IMR-90 (cell line): ENCODE results near the gene HMGXB3. TPM values are rescaled to one million over a fixed set of nuclear protein-coding genes. Genes with fewer than 3 reads are reported as not detected.
A peak's percentile ranks its signal among the peaks of the same experiment; 100 is the strongest.

Source experiments
- ATAC-seq: fragments of 200-7000 bp; cut with Tn5 transposase; 2 replicates; pipeline ENCODE4 v1.9.1; 2020; ENCODE audit warnings: low read depth, mild to moderate bottlenecking, moderate library complexity
- Bru-seq: library from RNA; stranded (reverse); fragments of 400-500 nt; gene quantifications from one replicate; lab custom pipeline; 2021; lab: Mats Ljungman, UMichigan
- BruChase-seq, 2 experiments: library from RNA; stranded (reverse); fragments of 400-500 nt; gene quantifications; one replicate each; lab custom pipeline; 2021; lab: Mats Ljungman, UMichigan
- BruUV-seq: library from RNA; stranded (reverse); fragments of 400-500 nt; replicated peaks from 2 replicates; lab custom pipeline; 2021; lab: Mats Ljungman, UMichigan
- CTCF ChIA-PET: fragments of 300-600 bp; formaldehyde crosslinking; extraction: SDS; loops from one replicate; lab custom pipeline; 2021; ENCODE audit warnings: antibody characterized with exemption; lab: Yijun Ruan, JAX
- POLR2A ChIA-PET: fragments of 300-600 bp; sonication (Branson Sonifier 250); formaldehyde crosslinking; loops from one replicate; lab custom pipeline; 2022; ENCODE audit warnings: antibody characterized with exemption; ENCODE audit not compliant: unreplicated experiment; lab: Charles Lee
- DNase-seq: peaks from one replicate; pipeline ENCODE4 v3.0.0; 2013
- H2AFZ ChIP-seq: replicated peaks from 2 replicates; pipeline ENCODE3; 2013; ENCODE audit warnings: low read length, mild to moderate bottlenecking; ENCODE audit not compliant: poor library complexity
- H2AK5ac ChIP-seq: 2 replicates; pipeline ENCODE4 v1.6.1; 2013; ENCODE audit warnings: low read depth, low read length, inconsistent platforms
- H2AK9ac ChIP-seq: replicated peaks from 2 replicates; pipeline ENCODE3; 2013; ENCODE audit warnings: mild to moderate bottlenecking, low read depth, low read length, moderate library complexity; ENCODE audit not compliant: poor library complexity
- H2BK120ac ChIP-seq: 2 replicates; pipeline ENCODE4 v1.6.1; 2013; ENCODE audit warnings: low read depth, low read length, inconsistent platforms
- H2BK15ac ChIP-seq: 3 replicates; pipeline ENCODE4 v1.6.1; 2013; ENCODE audit warnings: low read depth, low read length, inconsistent platforms
- H2BK20ac ChIP-seq: 2 replicates; pipeline ENCODE4 v1.6.1; 2013; ENCODE audit warnings: low read depth, mild to moderate bottlenecking, inconsistent platforms, low read length, moderate library complexity
- H2BK5ac ChIP-seq: 2 replicates; pipeline ENCODE4 v1.6.1; 2013; ENCODE audit warnings: mild to moderate bottlenecking, low read depth, low read length, inconsistent platforms; ENCODE audit not compliant: poor library complexity, severe bottlenecking
- H3K14ac ChIP-seq: replicated peaks from 2 replicates; pipeline ENCODE4 v1.6.1; 2013; ENCODE audit warnings: low read depth, low read length, inconsistent platforms
- H3K18ac ChIP-seq: 2 replicates; pipeline ENCODE4 v1.6.1; 2013; ENCODE audit warnings: low read depth, low read length, control low read depth
- H3K23ac ChIP-seq: 2 replicates; pipeline ENCODE4 v1.6.1; 2013; ENCODE audit warnings: low read depth, low read length, inconsistent platforms
- H3K27ac ChIP-seq: 2 replicates; pipeline ENCODE4 v1.5.1; 2013; ENCODE audit warnings: mild to moderate bottlenecking, control low read depth, low read length; ENCODE audit not compliant: insufficient read depth
- H3K27me3 ChIP-seq: 2 replicates; pipeline ENCODE4 v1.6.1; 2013; ENCODE audit warnings: low read length; ENCODE audit not compliant: control insufficient read depth, insufficient read depth
- H3K36me3 ChIP-seq: 2 replicates; pipeline ENCODE4 v1.6.1; 2013; ENCODE audit warnings: low read length, mixed read lengths; ENCODE audit not compliant: control insufficient read depth, insufficient read depth
- H3K4ac ChIP-seq: 2 replicates; pipeline ENCODE4 v1.6.1; 2013; ENCODE audit warnings: low read depth, low read length, inconsistent platforms
- H3K4me1 ChIP-seq: 2 replicates; pipeline ENCODE4 v1.6.1; 2013; ENCODE audit warnings: low read length, mixed read lengths; ENCODE audit not compliant: control insufficient read depth, insufficient read depth
- H3K4me2 ChIP-seq: 2 replicates; pipeline ENCODE4 v1.6.1; 2013; ENCODE audit warnings: low read depth, mild to moderate bottlenecking, control low read depth, low read length, moderate library complexity
- H3K4me3 ChIP-seq: 2 replicates; pipeline ENCODE4 v1.5.1; 2013; ENCODE audit warnings: low read depth, mild to moderate bottlenecking, control low read depth, low read length, moderate library complexity; ENCODE audit not compliant: insufficient read depth
- H3K56ac ChIP-seq: 2 replicates; pipeline ENCODE4 v1.6.1; 2013; ENCODE audit warnings: low read length, inconsistent platforms; ENCODE audit not compliant: insufficient read depth; ENCODE audit errors: extremely low read depth
- H3K79me1 ChIP-seq, 2 experiments: 2 replicates each; pipeline ENCODE4 v1.6.1; 2013; ENCODE audit warnings: low read length in 2 of 2, inconsistent platforms in 1 of 2, low read depth in 1 of 2
- H3K9ac ChIP-seq: 2 replicates; pipeline ENCODE4 v1.6.1; 2013; ENCODE audit warnings: low read depth, low read length, control low read depth
- H3K9me1 ChIP-seq: 2 replicates; pipeline ENCODE4 v1.6.1; 2013; ENCODE audit warnings: low read length, inconsistent platforms; ENCODE audit not compliant: insufficient read depth
- H3K9me3 ChIP-seq: 2 replicates; pipeline ENCODE4 v1.6.1; 2013; ENCODE audit warnings: low read length; ENCODE audit not compliant: control insufficient read depth, insufficient read depth
- H4K20me1 ChIP-seq: 2 replicates; pipeline ENCODE4 v1.6.1; 2013; ENCODE audit warnings: low read length, inconsistent platforms; ENCODE audit not compliant: insufficient read depth
- H4K5ac ChIP-seq: 2 replicates; pipeline ENCODE4 v1.6.1; 2013; ENCODE audit warnings: mild to moderate bottlenecking, low read depth, low read length, control low read depth
- H4K8ac ChIP-seq, 2 experiments: 2 replicates each; pipeline ENCODE4 v1.6.1; 2013; ENCODE audit warnings: low read depth in 2 of 2, low read length in 2 of 2, control low read depth in 1 of 2, inconsistent platforms in 1 of 2
- H4K91ac ChIP-seq: 2 replicates; pipeline ENCODE4 v1.6.1; 2013; ENCODE audit warnings: low read depth, low read length, inconsistent platforms; ENCODE audit not compliant: insufficient read depth
- CHD1 ChIP-seq: IDR thresholded peaks from 2 replicates; pipeline ENCODE4 v1.6.1; 2012; ENCODE audit warnings: low read depth, low read length, improper control_type of control experiment
- MAFK ChIP-seq: IDR thresholded peaks from 2 replicates; pipeline ENCODE4 v1.6.1; 2012; ENCODE audit warnings: low read depth, low read length, improper control_type of control experiment
- MAZ ChIP-seq: IDR thresholded peaks from 2 replicates; pipeline ENCODE4 v1.6.1; 2012; ENCODE audit warnings: low read depth, mild to moderate bottlenecking, low read length, improper control_type of control experiment, moderate library complexity, borderline replicate concordance
- MXI1 ChIP-seq: IDR thresholded peaks from 2 replicates; pipeline ENCODE4 v1.6.1; 2012; ENCODE audit warnings: low read depth, mild to moderate bottlenecking, low read length, moderate library complexity, borderline replicate concordance
- RFX5 ChIP-seq: IDR thresholded peaks from 2 replicates; pipeline ENCODE4 v1.8.0; 2012; ENCODE audit warnings: low read depth, mild to moderate bottlenecking, low read length, moderate library complexity
- WGBS, 2 experiments: methylation state at CpG; one replicate each; pipeline versions ENCODE4 v1.1.5 to v1.1.7; 2013; ENCODE audit warnings: missing lambda C conversion rate in 2 of 2; ENCODE audit not compliant: insufficient read length in 1 of 2; ENCODE audit errors: extremely low coverage in 2 of 2; 5-methylcytosine and 5-hydroxymethylcytosine counted together
- dilution Hi-C: fragments of 300-500 bp; cut with HindIII; formaldehyde crosslinking; loops from one replicate; pipeline ENCODE4 v1.14.3; 2018; ENCODE audit warnings: low sequenced_read_pairs; ENCODE audit not compliant: unreplicated experiment
- in situ Hi-C: fragments of 300-500 bp; cut with MboI; formaldehyde crosslinking; loops from 3 replicates; pipeline ENCODE4 v1.14.3; 2019; ENCODE audit warnings: low sequenced_read_pairs, inconsistent platforms, mixed read lengths
- intact Hi-C: fragments of 100-400 bp; cut with micrococcal nuclease; formaldehyde crosslinking; loops from 2 replicates; pipeline ENCODE4 v1.10.0; 2022
- long read RNA-seq: library from polyadenylated mRNA; unstranded; transcript quantifications from one replicate; pipeline ENCODE4 v2.0.0, GENCODE V29; 2021; ENCODE audit not compliant: unreplicated experiment
- polyA plus RNA-seq, 3 experiments: library from polyadenylated mRNA; depleted of rRNA; stranded (reverse); fragments of >200 nt; gene quantifications; 2 replicates each; pipeline ENCODE4 v1.2.3, GENCODE V29; 2012; ENCODE audit warnings: low replicate concordance in 1 of 3
- total RNA-seq: library from RNA; depleted of rRNA; stranded (reverse); fragments of >200 nt; gene quantifications from 2 replicates; pipeline ENCODE4 v1.2.3, GENCODE V29; 2012; rRNA removed
- TF ChIP-seq, protein P1 (sequence below): fragments of 150-350 bp; IDR thresholded peaks from 2 replicates; pipeline ENCODE4 v1.6.1; 2016; ENCODE audit warnings: low read depth, mild to moderate bottlenecking, low read length, moderate library complexity, borderline replicate concordance
- TF ChIP-seq, protein P2 (sequence below): fragments of 150-350 bp; IDR thresholded peaks from 2 replicates; pipeline ENCODE4 v1.6.1; 2017; ENCODE audit warnings: mild to moderate bottlenecking, antibody characterized with exemption, low read length, low read depth

Gene HMGXB3, protein sequence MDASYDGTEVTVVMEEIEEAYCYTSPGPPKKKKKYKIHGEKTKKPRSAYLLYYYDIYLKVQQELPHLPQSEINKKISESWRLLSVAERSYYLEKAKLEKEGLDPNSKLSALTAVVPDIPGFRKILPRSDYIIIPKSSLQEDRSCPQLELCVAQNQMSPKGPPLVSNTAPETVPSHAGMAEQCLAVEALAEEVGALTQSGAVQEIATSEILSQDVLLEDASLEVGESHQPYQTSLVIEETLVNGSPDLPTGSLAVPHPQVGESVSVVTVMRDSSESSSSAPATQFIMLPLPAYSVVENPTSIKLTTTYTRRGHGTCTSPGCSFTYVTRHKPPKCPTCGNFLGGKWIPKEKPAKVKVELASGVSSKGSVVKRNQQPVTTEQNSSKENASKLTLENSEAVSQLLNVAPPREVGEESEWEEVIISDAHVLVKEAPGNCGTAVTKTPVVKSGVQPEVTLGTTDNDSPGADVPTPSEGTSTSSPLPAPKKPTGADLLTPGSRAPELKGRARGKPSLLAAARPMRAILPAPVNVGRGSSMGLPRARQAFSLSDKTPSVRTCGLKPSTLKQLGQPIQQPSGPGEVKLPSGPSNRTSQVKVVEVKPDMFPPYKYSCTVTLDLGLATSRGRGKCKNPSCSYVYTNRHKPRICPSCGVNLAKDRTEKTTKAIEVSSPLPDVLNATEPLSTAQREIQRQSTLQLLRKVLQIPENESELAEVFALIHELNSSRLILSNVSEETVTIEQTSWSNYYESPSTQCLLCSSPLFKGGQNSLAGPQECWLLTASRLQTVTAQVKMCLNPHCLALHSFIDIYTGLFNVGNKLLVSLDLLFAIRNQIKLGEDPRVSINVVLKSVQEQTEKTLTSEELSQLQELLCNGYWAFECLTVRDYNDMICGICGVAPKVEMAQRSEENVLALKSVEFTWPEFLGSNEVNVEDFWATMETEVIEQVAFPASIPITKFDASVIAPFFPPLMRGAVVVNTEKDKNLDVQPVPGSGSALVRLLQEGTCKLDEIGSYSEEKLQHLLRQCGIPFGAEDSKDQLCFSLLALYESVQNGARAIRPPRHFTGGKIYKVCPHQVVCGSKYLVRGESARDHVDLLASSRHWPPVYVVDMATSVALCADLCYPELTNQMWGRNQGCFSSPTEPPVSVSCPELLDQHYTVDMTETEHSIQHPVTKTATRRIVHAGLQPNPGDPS (N-terminal part only)
- total RNA-seq (27.6 and 29.2 TPM in 2 replicates), polyA plus RNA-seq (2012; rRNA removed) (27.6 and 30.6 TPM in 2 replicates), Bru-seq, nascent RNA (percentile 86 among the genes with signal in this experiment), BruChase-seq, experiment 1, labeled RNA remaining after a 6-hour chase (percentile 74 among the genes with signal in this experiment), BruChase-seq, experiment 2, labeled RNA remaining after a 2-hour chase (percentile 79 among the genes with signal in this experiment)
- 15.9 and 22.3 TPM in 2 replicates for polyA plus RNA-seq (2012; cell fraction: cytosol; rRNA removed)
- 89.7 and 113 TPM in 2 replicates for polyA plus RNA-seq (2012; cell fraction: nucleus; rRNA removed; ENCODE audit: low replicate concordance)
- long read RNA-seq, full-length matches to known transcripts: 9 of 39 reads
- long read RNA-seq, partial matches to known transcripts: 20 of 39 reads
- long read RNA-seq, other reads (novel, unspliced or antisense): 10 of 39 reads

DNA sequence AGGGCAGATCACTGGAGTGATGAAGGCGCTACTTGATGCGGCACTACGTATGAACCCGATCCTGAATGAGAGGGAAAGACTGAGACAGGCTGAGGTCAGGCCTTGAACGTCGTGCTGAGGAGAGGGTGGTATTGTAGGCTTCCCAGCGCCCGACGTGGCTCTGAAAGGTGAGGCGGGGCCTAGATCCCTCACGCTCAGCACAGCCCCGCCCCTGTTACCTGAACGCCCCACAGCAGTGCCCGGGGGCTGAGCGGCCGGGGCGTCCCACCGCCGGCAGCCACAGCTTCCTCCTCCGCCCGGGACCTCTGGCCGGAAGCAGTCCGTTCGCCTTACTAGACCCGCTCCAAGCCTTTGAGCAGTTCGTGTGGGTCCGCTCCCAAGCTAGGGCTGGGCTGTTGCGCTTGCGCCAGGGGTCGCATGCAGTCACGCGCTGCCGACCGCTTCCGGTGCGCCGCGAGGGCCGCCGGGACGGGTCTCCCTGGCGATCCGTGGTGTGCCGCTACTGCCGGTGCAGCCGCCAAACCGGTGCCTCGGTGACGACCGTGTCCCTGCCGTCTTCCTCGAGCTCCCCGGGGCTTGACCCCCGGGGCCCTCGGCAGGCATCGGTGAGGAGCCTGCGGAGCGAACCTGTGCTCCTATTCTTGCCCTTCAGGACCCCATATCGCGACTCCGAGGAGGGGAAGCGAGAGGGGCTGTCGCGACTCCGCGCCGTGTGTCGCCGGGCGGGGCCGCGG is at the start of gene HMGXB3, which contains the start of gene TIGD6:
Gene HMGXB3, plus strand, starts transcription at position 484 of the 734 bp plus-strand sequence. CDS start 4,114 bp downstream, outside the sequence.
Gene TIGD6, minus strand, starts transcription at position 399 of the 734 bp plus-strand sequence. CDS start 4,306 bp downstream, outside the sequence.
- Histone ChIP-seq H3K4me3 (peak within 1 kb of the TSS; percentile 62), H2AK9ac (peak within 1 kb of the TSS; percentile 98), H3K56ac (peak within 1 kb of the TSS; percentile 91), H3K27me3 (no peaks in the 10 kb centered on the region), H3K23ac (peak within 1 kb of the TSS; percentile 94), H2BK120ac (peak within 1 kb of the TSS; percentile 22), H3K4ac (peak within 1 kb of the TSS; percentile 95), H3K4me1 (no peaks in the 10 kb centered on the region; the same call in 1 of the 2 replicates), H2AK5ac (peak within 1 kb of the TSS; percentile 94), H2BK20ac (no peak within 1 kb of the TSS), H2BK15ac (peak within 1 kb of the TSS; percentile 49; the same call in 2 of the 3 replicates), H3K79me1 (peaks cover 11 to 57% of the 10 kb centered on the region in 2 experiments), H3K9ac (peak within 1 kb of the TSS; percentile 93), H3K9me3 (no peaks in the 10 kb centered on the region), H3K9me1 (peaks cover 9% of the 10 kb centered on the region), H3K18ac (peak within 1 kb of the TSS; percentile 16), H4K20me1 (peaks cover 32% of the 10 kb centered on the region; the same call in 1 of the 2 replicates), H2AFZ (peak within 1 kb of the TSS; percentile 95), H3K4me2 (peak within 1 kb of the TSS; percentile 99), H4K5ac (peak within 1 kb of the TSS; percentile 89), H4K8ac (peak within 1 kb of the TSS; percentile 96 to 99), H4K91ac (peak within 1 kb of the TSS; percentile 91), H3K27ac (peak within 1 kb of the TSS; percentile 75), H3K14ac (peak within 1 kb of the TSS; percentile 94), H2BK5ac (peak within 1 kb of the TSS; percentile 64), H3K36me3 (peaks cover 4% of the 10 kb centered on the region)
- dilution Hi-C loops: no loop called here
- ChIA-PET POLR2A (interaction anchor here (0.6 to 1.0 kb wide), 2 partner anchors 108 to 219 kb away, joined by 4 to 5 read pairs; no protein-coding TSS in a partner anchor), CTCF (interaction anchor here (1.4 to 3.2 kb wide), 2 partner anchors 10 to 166 kb away, joined by 4 to 10 read pairs; no protein-coding TSS in a partner anchor)
- ATAC-seq: peak; percentile 88
- BruUV-seq: no TSS peak
- in situ Hi-C loops: loop anchor here (10.0 kb wide), 1 partner anchor 214 kb away; no protein-coding TSS in a partner anchor
- DNase-seq: peak; percentile 95
- 1% methylated on average over 19 of the region's 72 CpGs; no CpG with 5 or more reads in 1 of the 2 experiments for WGBS, 2 experiments
- intact Hi-C loops: loop anchor here (10.0 kb wide), 2 partner anchors 354 to 434 kb away; partner anchors contain the start of gene TCOF1
- TF ChIP-seq RFX5: no peak
- TF ChIP-seq MAFK: no peak
- TF ChIP-seq, protein P1, sequence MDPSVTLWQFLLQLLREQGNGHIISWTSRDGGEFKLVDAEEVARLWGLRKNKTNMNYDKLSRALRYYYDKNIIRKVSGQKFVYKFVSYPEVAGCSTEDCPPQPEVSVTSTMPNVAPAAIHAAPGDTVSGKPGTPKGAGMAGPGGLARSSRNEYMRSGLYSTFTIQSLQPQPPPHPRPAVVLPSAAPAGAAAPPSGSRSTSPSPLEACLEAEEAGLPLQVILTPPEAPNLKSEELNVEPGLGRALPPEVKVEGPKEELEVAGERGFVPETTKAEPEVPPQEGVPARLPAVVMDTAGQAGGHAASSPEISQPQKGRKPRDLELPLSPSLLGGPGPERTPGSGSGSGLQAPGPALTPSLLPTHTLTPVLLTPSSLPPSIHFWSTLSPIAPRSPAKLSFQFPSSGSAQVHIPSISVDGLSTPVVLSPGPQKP: no peak
- 0 out of 2 replicates have a peak, but pooled peaks have one; percentile 64 for TF ChIP-seq MXI1
- TF ChIP-seq MAZ: peak; percentile 53; the same call in 1 of the 2 replicates
- TF ChIP-seq CHD1: no peak
- TF ChIP-seq, protein P2, sequence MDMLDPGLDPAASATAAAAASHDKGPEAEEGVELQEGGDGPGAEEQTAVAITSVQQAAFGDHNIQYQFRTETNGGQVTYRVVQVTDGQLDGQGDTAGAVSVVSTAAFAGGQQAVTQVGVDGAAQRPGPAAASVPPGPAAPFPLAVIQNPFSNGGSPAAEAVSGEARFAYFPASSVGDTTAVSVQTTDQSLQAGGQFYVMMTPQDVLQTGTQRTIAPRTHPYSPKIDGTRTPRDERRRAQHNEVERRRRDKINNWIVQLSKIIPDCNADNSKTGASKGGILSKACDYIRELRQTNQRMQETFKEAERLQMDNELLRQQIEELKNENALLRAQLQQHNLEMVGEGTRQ: peak; percentile 95
